Measurements from ENCODE around the gene SIRT5. TPM values are rescaled to one million over a fixed set of nuclear protein-coding genes. Genes with fewer than 3 reads are reported as not detected.

Gene SIRT5
- polyA plus RNA-seq, 1 experiment = 5.3 TPM

DNA sequence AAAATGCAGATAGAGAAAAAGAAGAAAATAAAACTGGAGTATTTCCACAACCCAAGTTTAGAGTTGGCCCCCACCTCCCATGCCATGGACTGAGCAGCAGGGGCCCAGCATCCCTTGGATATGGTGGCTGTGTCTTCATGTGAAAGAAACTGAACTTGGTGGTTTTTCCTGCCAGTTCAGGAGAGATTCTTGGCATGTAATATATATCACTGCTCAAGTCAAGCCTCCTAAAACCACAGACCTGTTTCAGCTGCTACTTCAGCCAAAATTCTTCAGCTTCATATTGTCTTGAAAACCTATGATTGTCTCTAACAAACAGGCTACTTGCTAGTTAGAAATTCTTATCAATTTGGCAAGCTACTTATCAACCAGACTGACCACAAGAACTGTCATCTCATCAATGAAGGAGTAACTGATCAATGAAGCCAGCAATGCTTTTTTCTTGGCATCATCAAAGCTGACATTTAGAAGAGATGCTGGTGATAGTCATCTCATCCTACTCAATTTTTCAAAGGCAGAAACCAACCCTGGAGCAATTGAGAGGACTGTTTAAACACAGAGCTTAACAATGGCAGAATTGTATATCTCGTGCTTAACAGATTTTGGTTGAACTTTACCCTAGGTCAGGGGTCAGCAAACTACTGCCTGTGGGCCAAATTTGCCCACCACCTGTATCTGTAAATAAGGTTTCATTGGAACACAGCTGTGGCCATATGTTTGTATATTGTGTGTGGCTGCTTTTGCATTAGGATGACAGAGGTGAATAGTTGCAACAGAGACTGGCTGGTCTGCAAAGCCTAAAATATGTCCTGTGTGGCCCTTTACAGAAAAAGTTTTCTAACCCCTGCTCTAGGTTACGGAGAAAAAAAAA is 30.4 kb downstream of the SIRT5 start:
- POLR2A ChIA-PET = interaction anchor here (0.9 kb wide), 1 partner anchor 10 kb away, joined by 3 read pairs; the partner anchor contains the start of gene NOL7
- TF ChIP-seq, protein P1, sequence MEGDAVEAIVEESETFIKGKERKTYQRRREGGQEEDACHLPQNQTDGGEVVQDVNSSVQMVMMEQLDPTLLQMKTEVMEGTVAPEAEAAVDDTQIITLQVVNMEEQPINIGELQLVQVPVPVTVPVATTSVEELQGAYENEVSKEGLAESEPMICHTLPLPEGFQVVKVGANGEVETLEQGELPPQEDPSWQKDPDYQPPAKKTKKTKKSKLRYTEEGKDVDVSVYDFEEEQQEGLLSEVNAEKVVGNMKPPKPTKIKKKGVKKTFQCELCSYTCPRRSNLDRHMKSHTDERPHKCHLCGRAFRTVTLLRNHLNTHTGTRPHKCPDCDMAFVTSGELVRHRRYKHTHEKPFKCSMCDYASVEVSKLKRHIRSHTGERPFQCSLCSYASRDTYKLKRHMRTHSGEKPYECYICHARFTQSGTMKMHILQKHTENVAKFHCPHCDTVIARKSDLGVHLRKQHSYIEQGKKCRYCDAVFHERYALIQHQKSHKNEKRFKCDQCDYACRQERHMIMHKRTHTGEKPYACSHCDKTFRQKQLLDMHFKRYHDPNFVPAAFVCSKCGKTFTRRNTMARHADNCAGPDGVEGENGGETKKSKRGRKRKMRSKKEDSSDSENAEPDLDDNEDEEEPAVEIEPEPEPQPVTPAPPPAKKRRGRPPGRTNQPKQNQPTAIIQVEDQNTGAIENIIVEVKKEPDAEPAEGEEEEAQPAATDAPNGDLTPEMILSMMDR (IDR thresholded peaks at IDR 0.05; ENCODE audit: low read depth, low read length) = no peak
- Histone ChIP-seq H3K27ac (ENCODE audit: low read depth, low read length) (no peak overlapping the region), H3K27me3 (ENCODE audit: control insufficient read depth, insufficient read depth, low read length) (no peaks in the 10 kb centered on the region), H3K4me3 (ENCODE audit: low read depth, low read length) (no peak overlapping the region), H3K9me3 (ENCODE audit: control insufficient read depth, insufficient read depth, low read length) (no peaks in the 10 kb centered on the region)
- CTCF ChIA-PET = interaction anchor here (0.8 to 1.2 kb wide), 3 partner anchors 11 to 267 kb away, joined by 3 read pairs; partner anchors contain the start of gene NOL7
- DNase-seq (ENCODE audit: low read depth, low spot score) = no peak

DNA sequence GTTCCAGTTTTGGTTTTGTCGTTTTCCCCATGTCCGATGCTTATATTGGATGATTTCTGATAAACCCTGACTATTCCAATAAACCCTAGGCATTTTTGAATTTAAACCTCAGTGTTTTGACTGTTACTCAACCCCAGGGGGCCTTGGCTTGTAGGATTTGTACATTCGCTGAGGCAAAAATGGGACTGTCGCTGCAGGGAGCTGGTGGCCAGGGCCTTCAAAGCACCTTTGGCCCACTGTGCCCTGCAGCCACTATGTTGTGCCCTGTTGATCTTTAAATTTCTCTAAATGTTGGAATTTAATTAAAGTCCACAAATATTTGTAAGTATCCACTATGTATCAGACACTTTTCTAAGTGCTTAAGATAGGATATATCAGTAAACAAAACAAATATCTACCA is 31.2 kb downstream of the SIRT5 start:
- H3K27ac ChIP-seq (ENCODE audit: low read depth, low read length) = no peak overlapping the region
- POLR2A ChIA-PET = no interaction called here
- CTCF ChIA-PET = no interaction called here
- H3K9me3 ChIP-seq (ENCODE audit: control insufficient read depth, insufficient read depth, low read length) = no peaks in the 10 kb centered on the region
- no peak overlapping the region for H3K4me3 ChIP-seq (ENCODE audit: low read depth, low read length)
- H3K27me3 ChIP-seq (ENCODE audit: control insufficient read depth, insufficient read depth, low read length) = no peaks in the 10 kb centered on the region
- TF ChIP-seq, protein P1 (IDR thresholded peaks at IDR 0.05; ENCODE audit: low read depth, low read length) = no peak
- no peak for DNase-seq (ENCODE audit: low read depth, low spot score)

DNA sequence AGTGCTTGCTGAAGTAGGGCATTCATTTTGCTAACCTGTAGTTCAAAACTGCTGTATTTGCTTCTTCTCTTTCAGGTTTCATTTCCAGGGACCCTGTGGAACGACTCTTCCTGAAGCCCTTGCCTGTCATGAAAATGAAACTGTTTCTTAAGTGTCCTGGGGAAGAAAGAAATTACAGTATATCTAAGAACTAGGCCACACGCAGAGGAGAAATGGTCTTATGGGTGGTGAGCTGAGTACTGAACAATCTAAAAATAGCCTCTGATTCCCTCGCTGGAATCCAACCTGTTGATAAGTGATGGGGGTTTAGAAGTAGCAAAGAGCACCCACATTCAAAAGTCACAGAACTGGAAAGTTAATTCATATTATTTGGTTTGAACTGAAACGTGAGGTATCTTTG is 37.3 kb downstream of the SIRT5 start:
- Histone ChIP-seq H3K27me3 (ENCODE audit: control insufficient read depth, insufficient read depth, low read length) (no peaks in the 10 kb centered on the region), H3K4me3 (ENCODE audit: low read depth, low read length) (no peak overlapping the region), H3K27ac (ENCODE audit: low read depth, low read length) (no peak overlapping the region), H3K9me3 (ENCODE audit: control insufficient read depth, insufficient read depth, low read length) (peaks cover 5% of the 10 kb centered on the region; the same call in 1 of the 2 replicates)
- POLR2A ChIA-PET = no interaction called here
- CTCF ChIA-PET = interaction anchor here (5.6 kb wide), 1 partner anchor 37 kb away, joined by 37 read pairs; the partner anchor contains the start of gene SIRT5
- DNase-seq (ENCODE audit: low read depth, low spot score) = no peak
- TF ChIP-seq, protein P1 (IDR thresholded peaks at IDR 0.05; ENCODE audit: low read depth, low read length) = no peak

DNA sequence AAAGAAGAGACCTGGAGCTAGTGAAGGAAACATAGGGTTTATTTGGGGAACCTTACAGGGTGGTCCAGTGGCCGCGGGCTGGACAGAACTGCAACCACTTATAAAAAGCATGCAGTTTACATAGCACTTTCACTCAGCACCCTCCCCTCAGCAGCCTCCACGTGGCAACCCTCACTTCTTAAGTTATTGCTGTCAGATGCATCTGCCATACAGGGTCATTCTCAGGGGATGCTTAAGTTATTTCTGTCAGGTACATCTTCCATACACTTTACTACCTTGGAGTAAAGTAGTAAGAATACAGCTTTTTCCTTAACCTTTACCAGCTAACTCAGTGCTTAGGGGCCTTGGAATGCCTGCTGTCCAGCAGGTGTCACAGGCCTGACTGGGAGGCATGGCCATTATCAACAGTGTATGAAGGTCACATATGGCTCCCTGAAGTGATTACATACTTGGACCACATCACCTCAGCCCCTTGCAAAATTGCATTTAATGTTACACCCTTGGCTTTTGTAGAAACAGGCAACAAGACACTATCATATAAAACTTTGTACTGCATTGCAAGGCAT is 38.7 kb downstream of the SIRT5 start:
- TF ChIP-seq, protein P1 (IDR thresholded peaks at IDR 0.05; ENCODE audit: low read depth, low read length) = no peak
- H3K27ac ChIP-seq (ENCODE audit: low read depth, low read length) = no peak overlapping the region
- H3K4me3 ChIP-seq (ENCODE audit: low read depth, low read length) = no peak overlapping the region
- CTCF ChIA-PET = interaction anchor here (5.6 kb wide), 1 partner anchor 38 kb away, joined by 37 read pairs; the partner anchor contains the start of gene SIRT5
- no peak for DNase-seq (ENCODE audit: low read depth, low spot score)
- H3K9me3 ChIP-seq (ENCODE audit: control insufficient read depth, insufficient read depth, low read length) = peaks cover 5% of the 10 kb centered on the region; the same call in 1 of the 2 replicates
- H3K27me3 ChIP-seq (ENCODE audit: control insufficient read depth, insufficient read depth, low read length) = no peaks in the 10 kb centered on the region
- POLR2A ChIA-PET = interaction anchor here (1.3 kb wide), 1 partner anchor 97 kb away, joined by 3 read pairs; no protein-coding TSS in a partner anchor
